Pancreas (tissue), 10 donors: ENCODE results near the gene PRTFDC1. TPM values are rescaled to one million over a fixed set of nuclear protein-coding genes. Genes with fewer than 3 reads are reported as not detected.

Experiments
- ATAC-seq, 4 donors: fragments of 200-7000 bp; cut with Tn5 transposase; one replicate each; pipeline versions ENCODE4 v1.8.0 to v1.9.1; 2020; ENCODE audit warnings: mild to moderate bottlenecking in 4 of 4, moderate library complexity in 4 of 4
- DNase-seq, 6 donors: peaks; one replicate each; pipeline ENCODE4 v3.0.0-alpha.2; 2020
- FAIRE-seq: peaks from 2 replicates; lab custom pipeline; 2012; peaks lifted over from hg19 to GRCh38; lab: Jason Lieb, UNC
- H3K27ac ChIP-seq, 4 donors: fragments of 200-600 bp; sonication (generic); 1 replicate in 3 of 4; 2 replicates in 1 of 4; pipeline versions ENCODE4 v1.5.0 to v1.8.0; 2020
- H3K27me3 ChIP-seq, 4 donors: fragments of 200-600 bp; one replicate each; pipeline ENCODE4 v1.8.0; 2021
- H3K36me3 ChIP-seq, 3 donors: fragments of 200-600 bp; sonication (generic) in 1 of 3; one replicate each; pipeline versions ENCODE4 v1.5.0 to v1.8.0; 2020 to 2021
- H3K4me1 ChIP-seq, 3 donors: fragments of 200-600 bp; one replicate each; pipeline ENCODE4 v1.8.0; 2021
- H3K4me3 ChIP-seq, 4 donors: fragments of 200-600 bp; sonication (generic) in 2 of 4; one replicate each; pipeline versions ENCODE4 v1.5.0 to v1.8.0; 2020 to 2021
- H3K9me3 ChIP-seq, 4 donors: fragments of 200-600 bp; one replicate each; pipeline ENCODE4 v1.8.0; 2021
- WGBS, 2 donors: extraction: QIAGEN DNeasy Blood & Tissue Kit; methylation state at CpG; one replicate each; pipeline ENCODE4 v1.1.7; 2013; 5-methylcytosine and 5-hydroxymethylcytosine counted together
- intact Hi-C, 3 donors: fragments of 100-400 bp; cut with DNase I; formaldehyde crosslinking; loops; one replicate each; pipeline versions ENCODE4 v1.11.1 to v1.14.2; 2022
- polyA plus RNA-seq, 2 donors: library from polyadenylated mRNA; stranded (reverse); fragments of 200-250 nt; gene quantifications; one replicate each; pipeline ENCODE4 v1.2.3, GENCODE V29; 2013
- total RNA-seq, 6 donors: library from RNA; stranded (reverse); fragmentation: NEBNext Ultra II Directional in 4 of 6; extraction: Animal tissue kit (Norgen Biotek cat#: 25700) in 4 of 6; gene quantifications; one replicate each; pipeline versions ENCODE4 v1.2.1 to v1.2.4, GENCODE V29; 2021 to 2023
- TF ChIP-seq, protein P1 (sequence below), 4 donors: fragments of 200-600 bp; sonication (generic) in 3 of 4; IDR thresholded peaks; one replicate each; pipeline versions ENCODE4 v1.5.0 to v1.8.0; 2021; ENCODE audit warnings: antibody characterized with exemption in 4 of 4
- donor health status: healthy with polysubstance abuse.
- donor health status: DM: no; HTN: no; CAD: no; lungs with moderate emphysema.
- donor health status: DM: no; HTN: no; CAD: no.
- donor health status: control.
- donor health status: control.
- donor health status: Bipolar disorder and iron deficiency.
- donor health status: DM: yes; HTN: yes; CAD: no.
- donor health status: DM: no; HTN: no; CAD: no.
- donor health status: DM: no; HTN: no; CAD: no.
- donor health status: DM: yes; HTN: yes; CAD: no.

The PRTFDC1 gene
- total and polyA plus RNA-seq, 8 donors: 1.7 to 6.1 (median 2.8) TPM

GRCh38 chr10:24816868-24817396, 135.5 kb downstream of the PRTFDC1 start:
- 87 to 88% methylated on average over 6 of the region's 6 CpGs for WGBS, 2 donors
- Histone ChIP-seq H3K36me3 (no peaks in the 10 kb centered on the region), H3K27ac (no peak overlapping the region), H3K27me3 (no peaks in the 10 kb centered on the region), H3K4me3 (no peak overlapping the region), H3K4me1 (no peaks in the 10 kb centered on the region), H3K9me3 (no peaks in the 10 kb centered on the region)
- FAIRE-seq (no peak), DNase-seq (no peak), ATAC-seq (no peak)
- TF ChIP-seq, protein P1, sequence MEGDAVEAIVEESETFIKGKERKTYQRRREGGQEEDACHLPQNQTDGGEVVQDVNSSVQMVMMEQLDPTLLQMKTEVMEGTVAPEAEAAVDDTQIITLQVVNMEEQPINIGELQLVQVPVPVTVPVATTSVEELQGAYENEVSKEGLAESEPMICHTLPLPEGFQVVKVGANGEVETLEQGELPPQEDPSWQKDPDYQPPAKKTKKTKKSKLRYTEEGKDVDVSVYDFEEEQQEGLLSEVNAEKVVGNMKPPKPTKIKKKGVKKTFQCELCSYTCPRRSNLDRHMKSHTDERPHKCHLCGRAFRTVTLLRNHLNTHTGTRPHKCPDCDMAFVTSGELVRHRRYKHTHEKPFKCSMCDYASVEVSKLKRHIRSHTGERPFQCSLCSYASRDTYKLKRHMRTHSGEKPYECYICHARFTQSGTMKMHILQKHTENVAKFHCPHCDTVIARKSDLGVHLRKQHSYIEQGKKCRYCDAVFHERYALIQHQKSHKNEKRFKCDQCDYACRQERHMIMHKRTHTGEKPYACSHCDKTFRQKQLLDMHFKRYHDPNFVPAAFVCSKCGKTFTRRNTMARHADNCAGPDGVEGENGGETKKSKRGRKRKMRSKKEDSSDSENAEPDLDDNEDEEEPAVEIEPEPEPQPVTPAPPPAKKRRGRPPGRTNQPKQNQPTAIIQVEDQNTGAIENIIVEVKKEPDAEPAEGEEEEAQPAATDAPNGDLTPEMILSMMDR (IDR thresholded peaks at IDR 0.05): no peak
- intact Hi-C loops: no loop called here

DNA sequence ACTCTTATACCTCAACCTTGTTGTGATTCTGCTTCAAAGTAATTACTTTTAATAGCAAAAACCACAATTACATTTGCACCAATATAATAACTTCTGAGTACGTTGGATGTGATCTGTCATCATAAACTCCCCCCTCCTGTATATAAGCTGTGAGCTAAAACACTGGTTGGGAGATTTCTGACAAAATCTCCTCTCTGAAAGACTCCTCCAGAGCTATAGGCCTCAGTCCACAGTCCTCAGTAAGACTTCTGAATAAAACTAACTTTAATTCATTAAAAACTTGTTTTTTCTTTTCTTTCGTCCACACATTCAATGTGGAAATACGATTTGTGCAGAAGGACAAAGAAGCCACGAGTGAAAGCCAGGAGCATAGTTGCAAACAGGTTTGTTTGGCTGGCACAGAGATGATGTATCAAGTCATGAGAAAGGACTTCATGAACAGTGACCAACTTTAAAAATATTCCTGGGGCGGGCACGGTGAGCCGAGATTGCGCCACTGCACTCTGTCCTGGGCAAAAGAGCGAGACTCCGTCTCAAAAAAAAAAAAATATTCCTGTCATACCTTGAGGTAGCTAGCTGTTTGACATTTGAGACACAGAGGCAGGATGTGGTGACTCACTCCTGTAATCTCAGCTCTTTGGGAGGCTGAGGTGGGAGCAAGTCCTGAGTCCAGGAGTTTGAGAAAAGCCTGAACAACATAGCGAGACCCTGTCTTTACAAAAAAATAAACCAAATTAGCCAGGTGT, 137.7 kb downstream of the PRTFDC1 start:
- WGBS, 2 donors: 80 to 87% methylated on average over 11 of the region's 11 CpGs
- H3K4me1 ChIP-seq: no peaks in the 10 kb centered on the region
- TF ChIP-seq, protein P1 (IDR thresholded peaks at IDR 0.05): no peak
- H3K9me3 ChIP-seq: no peaks in the 10 kb centered on the region
- no peak overlapping the region for H3K4me3 ChIP-seq
- intact Hi-C loops: no loop called here
- DNase-seq (no peak), ATAC-seq (no peak), FAIRE-seq (no peak)
- no peak overlapping the region for H3K27ac ChIP-seq
- H3K36me3 ChIP-seq: no peaks in the 10 kb centered on the region
- H3K27me3 ChIP-seq: no peaks in the 10 kb centered on the region

DNA sequence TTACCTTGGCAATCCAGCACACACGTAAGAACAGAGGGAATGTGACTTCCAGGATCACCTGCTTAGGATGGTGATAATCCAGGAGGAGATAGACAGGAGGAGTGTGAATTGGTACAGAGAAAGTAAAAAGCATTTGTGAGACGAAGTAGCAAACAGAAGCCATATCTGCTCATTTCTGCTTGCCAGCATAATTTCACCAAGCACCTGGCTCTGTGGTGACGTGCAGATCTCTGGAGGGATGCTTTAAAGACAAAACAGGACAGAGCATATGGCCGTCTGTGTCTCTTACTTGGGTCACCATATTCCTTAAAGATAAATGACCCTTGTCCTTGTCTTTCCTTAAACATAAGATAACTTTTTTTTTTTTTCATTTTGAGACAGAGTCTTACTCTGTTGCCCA, 138.6 kb downstream of the PRTFDC1 start:
- Histone ChIP-seq H3K9me3 (no peaks in the 10 kb centered on the region), H3K27ac (no peak overlapping the region), H3K36me3 (no peaks in the 10 kb centered on the region), H3K27me3 (no peaks in the 10 kb centered on the region), H3K4me1 (no peaks in the 10 kb centered on the region), H3K4me3 (no peak overlapping the region)
- FAIRE-seq (no peak), DNase-seq (no peak), ATAC-seq (no peak)
- TF ChIP-seq, protein P1 (IDR thresholded peaks at IDR 0.05): no peak
- intact Hi-C loops: no loop called here
- 62 to 70% methylated on average over 4 of the region's 4 CpGs for WGBS, 2 donors

DNA sequence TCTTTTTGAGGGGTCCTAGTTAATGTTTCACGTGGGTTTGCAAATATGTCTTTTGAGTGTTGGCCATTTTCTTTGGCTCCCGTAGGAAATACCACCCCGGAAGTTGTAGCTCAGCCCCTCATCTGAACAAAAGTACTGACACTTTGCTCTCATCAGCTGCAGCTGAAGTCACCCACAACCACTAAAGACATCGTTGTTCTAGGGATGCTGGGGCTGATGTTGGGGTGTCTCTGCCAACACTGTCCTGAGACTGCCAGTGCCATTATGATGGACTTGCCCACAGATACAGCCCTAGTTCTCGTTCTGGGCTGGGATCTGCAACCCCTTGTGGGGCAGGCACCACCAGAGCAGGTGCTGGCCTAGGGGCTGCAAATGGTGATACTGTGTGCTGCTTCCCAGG, 146.1 kb downstream of the PRTFDC1 start:
- no peaks in the 10 kb centered on the region for H3K9me3 ChIP-seq
- intact Hi-C loops: no loop called here
- no peaks in the 10 kb centered on the region for H3K4me1 ChIP-seq
- no peak for FAIRE-seq
- WGBS, 2 donors: 62 to 72% methylated on average over 5 of the region's 5 CpGs
- no peak overlapping the region for H3K27ac ChIP-seq
- TF ChIP-seq, protein P1 (IDR thresholded peaks at IDR 0.05): no peak
- no peak for DNase-seq
- H3K36me3 ChIP-seq: no peaks in the 10 kb centered on the region
- no peaks in the 10 kb centered on the region for H3K27me3 ChIP-seq
- no peak for ATAC-seq
- H3K4me3 ChIP-seq: no peak overlapping the region

GRCh38 chr10:24804956-24805355, 147.4 kb downstream of the PRTFDC1 start:
- no peak for DNase-seq
- Histone ChIP-seq H3K27ac (no peak overlapping the region), H3K9me3 (no peaks in the 10 kb centered on the region), H3K36me3 (no peaks in the 10 kb centered on the region), H3K4me1 (no peaks in the 10 kb centered on the region), H3K4me3 (no peak overlapping the region), H3K27me3 (no peaks in the 10 kb centered on the region)
- TF ChIP-seq, protein P1 (IDR thresholded peaks at IDR 0.05): no peak
- FAIRE-seq: no peak
- intact Hi-C loops: no loop called here
- no peak for ATAC-seq
